SK-N-SH treated with all-trans-retinoic acid at 6 μM for 48 hours (cell line): Measurements from ENCODE around the gene GAN.

Experiments used
- ATAC-seq: fragments of 200-7000 bp; cut with Tn5 transposase; 3 replicates; pipeline ENCODE4 v1.9.1; 2020; ENCODE audit warnings: mild to moderate bottlenecking, moderate library complexity
- ARNTL ChIP-seq: fragments of 450-650 bp; formaldehyde crosslinking; IDR thresholded peaks from 2 replicates; pipeline ENCODE4 v1.5.0; 2020; ENCODE audit warnings: low read depth, mild to moderate bottlenecking, moderate library complexity, borderline replicate concordance
- BACH2 ChIP-seq: fragments of 250-450 bp; sonication (Bioruptor Pico); IDR thresholded peaks from 2 replicates; pipeline ENCODE4 v1.9.0; 2021; ENCODE audit warnings: mild to moderate bottlenecking, borderline replicate concordance
- CSDC2 ChIP-seq: fragments of 250-450 bp; sonication (Bioruptor Pico); IDR thresholded peaks from 2 replicates; pipeline ENCODE4 v1.5.0; 2020; ENCODE audit warnings: mild to moderate bottlenecking, moderate library complexity
- ESRRG ChIP-seq: fragments of 250-450 bp; sonication (Bioruptor Pico); IDR thresholded peaks from 2 replicates; pipeline ENCODE4 v1.6.1; 2021; ENCODE audit warnings: mild to moderate bottlenecking
- PPARA ChIP-seq: fragments of 250-450 bp; sonication (Bioruptor Pico); IDR thresholded peaks from 2 replicates; pipeline ENCODE4 v1.5.0; 2020; ENCODE audit warnings: mild to moderate bottlenecking, borderline replicate concordance
- RARB ChIP-seq: fragments of 250-450 bp; sonication (Bioruptor Pico); IDR thresholded peaks from 2 replicates; pipeline ENCODE4 v1.8.0; 2021; ENCODE audit warnings: mild to moderate bottlenecking, moderate library complexity
- SNAI2 ChIP-seq: fragments of 250-450 bp; sonication (Bioruptor Pico); IDR thresholded peaks from 2 replicates; pipeline ENCODE4 v1.5.0; 2020; ENCODE audit warnings: mild to moderate bottlenecking, moderate library complexity
- TCF4 ChIP-seq: fragments of 250-450 bp; sonication (Bioruptor Pico); IDR thresholded peaks from 2 replicates; pipeline ENCODE4 v1.8.0; 2021; ENCODE audit warnings: mild to moderate bottlenecking, moderate library complexity, borderline replicate concordance
- ZC3H10 ChIP-seq: fragments of 250-450 bp; sonication (Bioruptor Pico); IDR thresholded peaks from 2 replicates; pipeline ENCODE4 v1.5.1; 2021; ENCODE audit warnings: mild to moderate bottlenecking, moderate library complexity
- ZFP3 ChIP-seq: fragments of 250-450 bp; sonication (Bioruptor Pico); IDR thresholded peaks from 2 replicates; pipeline ENCODE4 v1.5.0; 2020; ENCODE audit warnings: mild to moderate bottlenecking, moderate library complexity
- ZFP30 ChIP-seq: fragments of 450-650 bp; formaldehyde crosslinking; IDR thresholded peaks from 2 replicates; pipeline ENCODE4 v1.5.0; 2022; ENCODE audit warnings: mild to moderate bottlenecking, moderate library complexity
- ZNF565 ChIP-seq: fragments of 450-650 bp; formaldehyde crosslinking; conservative IDR thresholded peaks from 2 replicates; pipeline ENCODE4 v1.5.0; 2020; ENCODE audit warnings: low read depth, mild to moderate bottlenecking, moderate library complexity
- ZNF70 ChIP-seq: fragments of 450-650 bp; formaldehyde crosslinking; IDR thresholded peaks from 2 replicates; pipeline ENCODE4 v1.5.0; 2020; ENCODE audit warnings: mild to moderate bottlenecking, moderate library complexity
- ZNF8 ChIP-seq: fragments of 450-650 bp; formaldehyde crosslinking; IDR thresholded peaks from 2 replicates; pipeline ENCODE4 v1.5.0; 2020; ENCODE audit warnings: mild to moderate bottlenecking, moderate library complexity
- TF ChIP-seq, protein P1 (sequence below): fragments of 250-450 bp; sonication (Bioruptor Pico); IDR thresholded peaks from 2 replicates; pipeline ENCODE4 v1.5.0; 2020; ENCODE audit warnings: mild to moderate bottlenecking, moderate library complexity
- TF ChIP-seq, protein P2 (sequence below): fragments of 250-450 bp; sonication (Bioruptor Pico); IDR thresholded peaks from 2 replicates; pipeline ENCODE4 v1.5.1; 2020; ENCODE audit warnings: low read depth, mild to moderate bottlenecking, moderate library complexity
- TF ChIP-seq, protein P3 (sequence below): fragments of 250-450 bp; sonication (Bioruptor Pico); IDR thresholded peaks from 2 replicates; pipeline ENCODE4 v1.5.1; 2021; ENCODE audit warnings: mild to moderate bottlenecking, moderate library complexity
- TF ChIP-seq, protein P4 (sequence below): fragments of 250-450 bp; sonication (Bioruptor Pico); IDR thresholded peaks from 2 replicates; pipeline ENCODE4 v1.8.0; 2021; ENCODE audit warnings: low read depth, mild to moderate bottlenecking, moderate library complexity, borderline replicate concordance

Gene GAN

DNA sequence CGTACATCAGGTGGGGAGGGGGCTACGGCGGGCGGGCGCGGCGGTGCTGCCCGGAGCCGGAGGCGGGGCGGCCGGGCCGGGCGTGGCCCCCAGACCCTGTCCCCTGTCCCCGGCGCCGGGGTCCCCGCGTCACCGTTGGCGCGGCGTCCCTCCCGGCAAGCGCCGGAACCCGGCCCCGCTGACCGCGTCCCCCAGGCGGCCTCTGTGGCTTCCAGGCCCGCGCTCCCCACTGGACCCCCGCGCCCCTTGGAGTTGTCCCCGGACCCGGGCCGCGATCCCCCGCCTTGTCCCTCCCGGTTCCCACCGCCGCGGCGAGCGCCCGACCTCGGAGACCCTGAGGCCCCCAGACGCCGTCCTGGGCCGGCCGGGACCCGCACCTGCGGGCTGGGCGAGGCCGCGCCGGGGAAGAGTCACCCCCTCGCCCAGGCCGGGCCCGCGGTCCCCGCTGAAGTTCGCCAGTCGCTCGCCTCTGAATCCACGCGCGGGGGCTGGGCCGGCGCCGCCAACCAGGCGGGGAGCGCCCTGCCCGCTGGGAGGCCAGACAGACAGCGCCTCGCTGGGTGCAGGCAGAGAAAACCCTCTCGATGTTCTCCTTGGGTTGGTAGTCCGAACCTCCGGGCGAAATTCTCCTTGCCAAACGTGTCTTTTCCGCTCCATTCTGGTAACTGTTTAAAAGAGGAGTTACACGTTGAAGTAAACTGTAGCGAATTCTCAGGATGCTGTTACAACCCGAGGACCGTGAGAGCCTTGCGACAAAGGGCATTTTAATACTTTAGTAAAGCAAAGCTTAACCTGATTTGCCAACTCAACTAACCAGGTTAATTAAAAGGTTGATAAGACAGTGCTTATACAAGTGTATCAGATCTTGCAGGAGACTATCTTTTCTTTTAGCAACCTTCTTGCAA is 761 bp downstream of the GAN start (continued):
- TF ChIP-seq, protein P1, sequence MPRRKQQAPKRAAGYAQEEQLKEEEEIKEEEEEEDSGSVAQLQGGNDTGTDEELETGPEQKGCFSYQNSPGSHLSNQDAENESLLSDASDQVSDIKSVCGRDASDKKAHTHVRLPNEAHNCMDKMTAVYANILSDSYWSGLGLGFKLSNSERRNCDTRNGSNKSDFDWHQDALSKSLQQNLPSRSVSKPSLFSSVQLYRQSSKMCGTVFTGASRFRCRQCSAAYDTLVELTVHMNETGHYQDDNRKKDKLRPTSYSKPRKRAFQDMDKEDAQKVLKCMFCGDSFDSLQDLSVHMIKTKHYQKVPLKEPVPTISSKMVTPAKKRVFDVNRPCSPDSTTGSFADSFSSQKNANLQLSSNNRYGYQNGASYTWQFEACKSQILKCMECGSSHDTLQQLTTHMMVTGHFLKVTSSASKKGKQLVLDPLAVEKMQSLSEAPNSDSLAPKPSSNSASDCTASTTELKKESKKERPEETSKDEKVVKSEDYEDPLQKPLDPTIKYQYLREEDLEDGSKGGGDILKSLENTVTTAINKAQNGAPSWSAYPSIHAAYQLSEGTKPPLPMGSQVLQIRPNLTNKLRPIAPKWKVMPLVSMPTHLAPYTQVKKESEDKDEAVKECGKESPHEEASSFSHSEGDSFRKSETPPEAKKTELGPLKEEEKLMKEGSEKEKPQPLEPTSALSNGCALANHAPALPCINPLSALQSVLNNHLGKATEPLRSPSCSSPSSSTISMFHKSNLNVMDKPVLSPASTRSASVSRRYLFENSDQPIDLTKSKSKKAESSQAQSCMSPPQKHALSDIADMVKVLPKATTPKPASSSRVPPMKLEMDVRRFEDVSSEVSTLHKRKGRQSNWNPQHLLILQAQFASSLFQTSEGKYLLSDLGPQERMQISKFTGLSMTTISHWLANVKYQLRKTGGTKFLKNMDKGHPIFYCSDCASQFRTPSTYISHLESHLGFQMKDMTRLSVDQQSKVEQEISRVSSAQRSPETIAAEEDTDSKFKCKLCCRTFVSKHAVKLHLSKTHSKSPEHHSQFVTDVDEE, result no peak
- TF ChIP-seq ESRRG (CRISPR knock-in tag), result no peak

DNA sequence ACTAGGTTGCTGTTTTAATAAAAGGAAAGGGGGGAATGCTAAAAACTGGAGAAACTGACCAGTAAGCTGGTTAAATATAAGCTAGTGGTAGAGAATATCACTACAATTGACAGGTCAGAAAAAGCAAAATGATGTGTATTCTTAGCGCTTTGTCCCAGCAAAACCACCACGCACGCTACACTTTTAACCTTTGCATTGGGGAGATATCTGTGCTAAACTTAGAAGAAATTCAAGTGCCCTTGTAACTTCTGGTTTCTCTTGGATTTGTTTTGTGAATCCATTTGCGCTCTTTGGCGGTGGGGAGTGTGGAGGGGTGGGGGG is 1.4 kb downstream of the GAN start:
- ATAC-seq, result no peak
- TF ChIP-seq ARNTL (no peak), ZNF70 (CRISPR knock-in tag) (no peak), BACH2 (CRISPR knock-in tag) (no peak), CSDC2 (CRISPR knock-in tag) (no peak), ZFP3 (CRISPR knock-in tag) (no peak), ZNF565 (CRISPR knock-in tag) (no peak), ZFP30 (CRISPR knock-in tag) (no peak), ZNF8 (no peak), PPARA (CRISPR knock-in tag) (no peak), SNAI2 (CRISPR knock-in tag) (no peak), TCF4 (CRISPR knock-in tag) (no peak)
- TF ChIP-seq, protein P1, result no peak
- TF ChIP-seq, protein P2, sequence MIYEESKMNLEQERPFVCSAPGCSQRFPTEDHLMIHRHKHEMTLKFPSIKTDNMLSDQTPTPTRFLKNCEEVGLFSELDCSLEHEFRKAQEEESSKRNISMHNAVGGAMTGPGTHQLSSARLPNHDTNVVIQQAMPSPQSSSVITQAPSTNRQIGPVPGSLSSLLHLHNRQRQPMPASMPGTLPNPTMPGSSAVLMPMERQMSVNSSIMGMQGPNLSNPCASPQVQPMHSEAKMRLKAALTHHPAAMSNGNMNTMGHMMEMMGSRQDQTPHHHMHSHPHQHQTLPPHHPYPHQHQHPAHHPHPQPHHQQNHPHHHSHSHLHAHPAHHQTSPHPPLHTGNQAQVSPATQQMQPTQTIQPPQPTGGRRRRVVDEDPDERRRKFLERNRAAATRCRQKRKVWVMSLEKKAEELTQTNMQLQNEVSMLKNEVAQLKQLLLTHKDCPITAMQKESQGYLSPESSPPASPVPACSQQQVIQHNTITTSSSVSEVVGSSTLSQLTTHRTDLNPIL, result no peak
- TF ChIP-seq, protein P3, sequence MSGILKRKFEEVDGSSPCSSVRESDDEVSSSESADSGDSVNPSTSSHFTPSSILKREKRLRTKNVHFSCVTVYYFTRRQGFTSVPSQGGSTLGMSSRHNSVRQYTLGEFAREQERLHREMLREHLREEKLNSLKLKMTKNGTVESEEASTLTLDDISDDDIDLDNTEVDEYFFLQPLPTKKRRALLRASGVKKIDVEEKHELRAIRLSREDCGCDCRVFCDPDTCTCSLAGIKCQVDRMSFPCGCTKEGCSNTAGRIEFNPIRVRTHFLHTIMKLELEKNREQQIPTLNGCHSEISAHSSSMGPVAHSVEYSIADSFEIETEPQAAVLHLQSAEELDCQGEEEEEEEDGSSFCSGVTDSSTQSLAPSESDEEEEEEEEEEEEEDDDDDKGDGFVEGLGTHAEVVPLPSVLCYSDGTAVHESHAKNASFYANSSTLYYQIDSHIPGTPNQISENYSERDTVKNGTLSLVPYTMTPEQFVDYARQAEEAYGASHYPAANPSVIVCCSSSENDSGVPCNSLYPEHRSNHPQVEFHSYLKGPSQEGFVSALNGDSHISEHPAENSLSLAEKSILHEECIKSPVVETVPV (CRISPR knock-in tag), result no peak

DNA sequence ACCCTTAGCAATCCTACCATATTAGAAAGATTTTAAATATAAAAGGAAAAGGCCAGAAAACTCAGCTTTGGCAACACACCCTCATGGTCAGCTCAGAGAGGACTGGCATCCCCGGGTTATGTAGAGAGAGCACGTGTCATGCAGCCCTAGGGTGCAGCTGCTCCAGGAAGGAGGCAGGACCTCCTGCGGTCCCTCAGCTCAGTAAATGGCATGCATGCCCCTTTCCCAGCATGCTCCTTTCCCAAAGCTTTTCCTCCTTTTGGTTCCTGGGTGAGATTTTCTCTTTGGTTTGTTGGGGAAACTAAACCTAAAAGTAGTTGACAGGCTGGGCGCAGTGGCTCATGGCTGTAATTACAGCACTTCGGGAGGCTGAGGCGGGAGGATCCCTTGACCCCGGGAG is 3.9 kb downstream of the GAN start:
- no peak for ATAC-seq
- TF ChIP-seq, protein P1, result no peak
- TF ChIP-seq RARB (CRISPR knock-in tag) (no peak), PPARA (CRISPR knock-in tag) (no peak), TCF4 (CRISPR knock-in tag) (no peak), ESRRG (CRISPR knock-in tag) (no peak), ZFP3 (CRISPR knock-in tag) (no peak), ZFP30 (CRISPR knock-in tag) (no peak), ZC3H10 (CRISPR knock-in tag) (no peak)
- TF ChIP-seq, protein P4, sequence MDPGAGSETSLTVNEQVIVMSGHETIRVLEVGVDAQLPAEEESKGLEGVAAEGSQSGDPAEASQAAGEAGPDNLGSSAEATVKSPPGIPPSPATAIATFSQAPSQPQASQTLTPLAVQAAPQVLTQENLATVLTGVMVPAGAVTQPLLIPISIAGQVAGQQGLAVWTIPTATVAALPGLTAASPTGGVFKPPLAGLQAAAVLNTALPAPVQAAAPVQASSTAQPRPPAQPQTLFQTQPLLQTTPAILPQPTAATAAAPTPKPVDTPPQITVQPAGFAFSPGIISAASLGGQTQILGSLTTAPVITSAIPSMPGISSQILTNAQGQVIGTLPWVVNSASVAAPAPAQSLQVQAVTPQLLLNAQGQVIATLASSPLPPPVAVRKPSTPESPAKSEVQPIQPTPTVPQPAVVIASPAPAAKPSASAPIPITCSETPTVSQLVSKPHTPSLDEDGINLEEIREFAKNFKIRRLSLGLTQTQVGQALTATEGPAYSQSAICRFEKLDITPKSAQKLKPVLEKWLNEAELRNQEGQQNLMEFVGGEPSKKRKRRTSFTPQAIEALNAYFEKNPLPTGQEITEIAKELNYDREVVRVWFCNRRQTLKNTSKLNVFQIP, result no peak
- TF ChIP-seq, protein P2, result no peak
- TF ChIP-seq, protein P3 (CRISPR knock-in tag), result no peak
